GM21367 (cell line): Measurements from ENCODE around the gene TWF2.

Source experiments
- ATAC-seq: cut with Tn5 transposase; IDR thresholded peaks from one replicate; pipeline ENCODE4 v1.9.1; 2021; ENCODE audit not compliant: unreplicated experiment

TWF2 gene

GRCh38 chr3:52259035-52259434, 20.1 kb upstream of the TWF2 start:
- no peak for ATAC-seq

GRCh38 chr3:52257911-52258310, 19.0 kb upstream of the TWF2 start:
- ATAC-seq, result no peak

- ATAC-seq, result no peak
Observed at GRCh38 chr3:52256622-52257021, 17.7 kb upstream of the TWF2 start.

DNA sequence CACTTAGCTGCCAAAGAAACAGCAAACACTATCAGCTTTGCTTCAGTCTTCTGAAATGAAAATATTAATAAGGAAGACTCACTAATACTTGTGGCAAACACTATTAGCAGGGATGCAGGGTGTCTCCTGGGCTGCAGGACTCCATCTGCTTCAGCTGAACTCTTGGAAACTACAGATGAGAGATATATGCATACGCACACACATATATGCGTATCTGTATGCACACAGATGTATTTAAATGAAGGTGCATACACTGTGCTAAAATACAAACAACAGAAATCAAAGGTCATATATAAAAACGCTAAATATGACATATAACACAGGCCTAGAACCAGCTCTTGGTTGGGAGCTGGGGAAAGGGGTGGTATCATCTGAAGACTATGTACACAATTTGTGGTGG, 17.2 kb upstream of the TWF2 start:
- ATAC-seq, result no peak

- ATAC-seq, result no peak
Observed at GRCh38 chr3:52254608-52255007, 15.7 kb upstream of the TWF2 start.

DNA sequence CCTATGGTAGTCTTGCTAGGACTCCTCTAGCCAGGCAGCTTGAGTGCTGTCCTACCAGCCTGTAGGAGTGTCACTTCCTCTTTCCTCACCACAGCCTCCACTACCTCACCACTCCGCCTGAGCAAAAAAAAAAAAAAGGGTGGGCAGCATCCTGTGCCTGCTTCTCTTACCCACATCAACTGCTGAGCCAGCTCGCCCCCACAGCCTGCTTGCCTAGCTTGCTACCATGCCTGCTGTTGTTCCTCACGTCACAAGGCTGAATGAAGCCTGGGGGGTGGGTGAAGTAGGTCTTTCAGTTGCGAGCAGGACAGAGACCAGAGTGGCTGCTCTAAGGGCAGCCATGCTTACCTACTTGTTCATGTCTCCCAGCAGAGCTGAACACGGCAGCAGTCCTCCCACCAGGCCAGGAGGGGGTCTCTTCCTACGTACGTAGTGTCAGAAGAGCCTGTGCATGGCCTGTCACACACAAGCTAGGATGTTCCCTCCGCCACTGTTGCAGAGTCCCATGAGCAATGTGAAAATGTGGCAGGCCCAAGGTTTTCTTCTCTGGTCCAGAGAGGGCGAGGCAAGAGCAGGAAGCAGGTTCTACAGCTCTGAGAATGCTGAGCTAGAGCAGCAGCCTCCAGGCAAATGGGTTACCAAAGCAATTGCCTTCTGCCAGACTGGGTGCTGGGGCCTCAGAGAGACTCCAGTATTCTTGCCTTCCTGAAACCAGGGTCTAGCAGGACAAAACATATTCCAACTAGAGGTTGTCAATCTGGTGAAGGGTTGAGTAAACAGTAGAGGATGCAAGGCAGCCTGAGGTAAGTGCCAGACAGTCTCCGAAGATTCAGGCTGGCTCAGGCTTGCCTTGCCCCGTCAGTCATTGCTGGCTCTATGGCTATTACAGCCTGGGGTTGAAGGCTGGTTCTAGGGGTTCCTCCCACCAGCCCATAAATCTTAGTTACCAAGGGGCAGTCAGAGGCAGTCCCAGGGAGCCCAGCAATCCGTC, 14.7 kb upstream of the TWF2 start:
- ATAC-seq, result peak; percentile 76

- ATAC-seq, result no peak
Observed at GRCh38 chr3:52250122-52250521, 11.2 kb upstream of the TWF2 start.

- no peak for ATAC-seq
Observed at GRCh38 chr3:52249683-52250082, 10.7 kb upstream of the TWF2 start.

DNA sequence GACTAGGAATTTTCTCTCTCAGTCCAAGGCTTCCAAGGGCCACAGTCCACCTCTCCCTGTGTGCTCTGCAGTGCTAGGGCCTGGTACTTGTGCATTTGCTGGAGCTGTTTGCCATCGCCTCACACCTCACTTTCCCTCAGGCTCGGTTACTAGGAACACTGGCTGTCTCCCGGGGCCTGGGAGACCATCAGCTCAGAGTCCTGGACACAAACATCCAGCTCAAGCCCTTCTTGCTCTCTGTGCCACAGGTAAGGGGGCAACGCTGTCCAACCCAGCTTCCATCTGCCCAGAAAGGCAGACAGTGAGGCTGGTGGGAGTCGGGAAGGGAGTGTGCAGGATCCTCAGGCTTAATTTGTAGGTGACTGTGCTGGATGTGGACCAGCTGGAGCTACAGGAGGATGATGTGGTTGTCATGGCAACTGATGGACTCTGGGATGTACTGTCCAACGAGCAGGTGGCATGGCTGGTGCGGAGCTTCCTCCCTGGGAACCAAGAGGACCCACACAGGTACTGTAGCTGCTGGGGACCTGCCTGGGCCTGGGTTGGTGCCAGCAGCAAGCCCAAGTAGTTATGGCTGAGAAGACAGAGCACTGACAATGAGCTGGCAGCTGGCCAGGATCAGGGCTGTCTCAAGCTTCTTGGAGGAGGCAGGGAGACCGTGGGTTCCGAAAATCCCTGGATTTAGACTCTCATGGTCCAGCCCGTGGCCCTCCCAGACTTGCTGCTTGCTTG, 10.0 kb upstream of the TWF2 start:
- no peak for ATAC-seq

DNA sequence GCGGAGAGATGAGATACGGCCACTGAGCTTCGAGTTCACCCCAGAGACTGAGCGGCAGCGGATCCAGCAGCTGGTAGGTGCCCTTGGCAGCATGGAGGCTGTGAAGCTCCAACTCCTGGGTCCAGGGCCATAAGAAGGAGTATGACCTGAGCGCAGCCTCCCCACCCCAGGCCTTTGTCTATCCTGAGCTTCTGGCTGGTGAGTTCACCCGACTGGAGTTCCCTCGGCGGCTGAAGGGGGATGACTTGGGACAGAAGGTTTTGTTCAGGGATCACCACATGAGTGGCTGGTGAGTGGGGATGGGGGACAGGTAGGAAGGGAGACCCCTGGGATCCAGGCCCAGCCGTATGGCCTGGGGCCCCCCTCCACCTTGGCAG, 9.2 kb upstream of the TWF2 start:
- no peak for ATAC-seq

DNA sequence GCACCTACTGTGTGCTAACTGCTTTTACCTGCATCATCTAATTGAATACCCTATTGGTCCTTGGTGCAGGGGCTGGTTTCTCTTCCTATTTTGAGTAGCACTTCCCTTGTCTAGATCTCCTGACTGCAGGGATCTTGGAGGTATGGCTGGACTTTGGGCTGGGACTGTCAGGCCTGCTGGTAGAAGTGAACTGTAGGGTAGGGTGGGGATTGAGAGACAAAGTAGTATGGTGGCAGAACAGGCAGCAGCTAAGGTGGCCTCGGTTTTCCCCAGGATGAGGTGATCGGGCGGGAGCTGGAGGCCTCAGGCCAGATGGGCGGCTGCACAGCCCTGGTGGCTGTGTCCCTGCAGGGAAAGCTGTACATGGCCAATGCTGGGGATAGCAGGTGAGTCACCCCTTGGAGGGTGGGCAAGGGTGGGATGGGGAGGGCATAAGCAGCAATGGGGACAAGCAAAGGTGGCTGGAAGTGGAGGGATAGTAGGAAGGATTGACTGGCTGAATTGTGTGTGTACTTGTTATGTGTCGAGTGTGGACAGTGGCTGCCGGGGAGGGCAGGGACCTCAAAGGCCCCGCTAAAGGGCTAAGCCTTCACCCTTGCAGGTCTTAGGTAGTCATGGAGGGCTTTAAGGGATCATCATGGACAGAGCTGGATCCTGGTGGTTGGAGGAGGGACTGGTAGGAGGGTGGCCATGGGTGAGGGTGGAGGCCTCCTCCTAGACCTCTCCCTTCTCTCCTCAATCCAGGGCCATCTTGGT, 8.6 kb upstream of the TWF2 start:
- no peak for ATAC-seq

DNA sequence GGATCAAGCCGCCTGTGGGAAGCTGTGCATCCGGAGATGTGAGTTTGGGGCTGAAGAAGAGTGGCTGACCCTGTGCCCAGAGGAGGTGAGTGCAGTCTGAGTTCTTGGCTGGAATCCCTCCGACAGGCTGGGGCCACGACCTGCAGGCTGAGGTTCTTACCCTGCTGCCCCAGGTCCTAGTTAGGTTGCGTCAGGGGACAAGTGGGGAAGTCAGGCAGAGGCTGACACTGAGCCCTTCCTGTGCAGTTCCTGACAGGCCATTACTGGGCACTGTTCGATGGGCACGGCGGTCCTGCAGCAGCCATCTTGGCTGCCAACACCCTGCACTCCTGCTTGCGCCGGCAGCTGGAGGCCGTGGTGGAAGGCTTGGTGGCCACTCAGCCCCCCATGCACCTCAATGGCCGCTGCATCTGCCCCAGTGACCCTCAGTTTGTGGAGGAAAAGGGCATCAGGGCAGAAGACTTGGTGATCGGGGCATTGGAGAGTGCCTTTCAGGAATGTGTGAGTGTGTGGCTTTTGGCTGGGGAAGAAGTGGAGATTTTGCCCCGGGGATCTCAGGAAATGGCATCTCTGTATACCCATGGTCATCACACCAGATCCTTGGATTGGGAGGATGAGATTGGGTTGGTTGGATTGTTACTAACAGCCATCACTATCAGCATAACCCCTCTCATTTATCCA, 7.9 kb upstream of the TWF2 start:
- no peak for ATAC-seq

DNA sequence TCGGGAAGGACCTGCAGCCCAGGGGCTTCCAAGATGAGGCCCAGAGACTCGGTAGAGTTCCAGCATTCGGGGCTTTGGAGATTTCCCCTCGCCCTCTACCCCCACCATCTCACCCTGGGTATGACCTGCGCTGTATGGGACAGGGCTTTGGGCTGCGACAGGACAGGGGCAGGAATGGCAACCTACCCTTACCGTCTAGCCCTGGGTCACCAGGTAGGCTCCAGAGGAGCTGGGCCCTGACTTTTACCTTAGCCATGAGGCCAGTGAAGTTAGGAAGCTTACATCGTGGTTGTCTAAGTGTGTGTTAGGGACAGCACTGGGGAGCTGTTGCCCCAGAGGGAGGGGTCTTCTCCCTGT, 7.3 kb upstream of the TWF2 start:
- no peak for ATAC-seq

- ATAC-seq, result no peak
Observed at GRCh38 chr3:52245322-52246263, 6.6 kb upstream of the TWF2 start, which contains the start of gene PPM1M. TSS of gene PPM1M (plus strand) at chr3:52245759. CDS start at chr3:52245825, 66 bp downstream.

DNA sequence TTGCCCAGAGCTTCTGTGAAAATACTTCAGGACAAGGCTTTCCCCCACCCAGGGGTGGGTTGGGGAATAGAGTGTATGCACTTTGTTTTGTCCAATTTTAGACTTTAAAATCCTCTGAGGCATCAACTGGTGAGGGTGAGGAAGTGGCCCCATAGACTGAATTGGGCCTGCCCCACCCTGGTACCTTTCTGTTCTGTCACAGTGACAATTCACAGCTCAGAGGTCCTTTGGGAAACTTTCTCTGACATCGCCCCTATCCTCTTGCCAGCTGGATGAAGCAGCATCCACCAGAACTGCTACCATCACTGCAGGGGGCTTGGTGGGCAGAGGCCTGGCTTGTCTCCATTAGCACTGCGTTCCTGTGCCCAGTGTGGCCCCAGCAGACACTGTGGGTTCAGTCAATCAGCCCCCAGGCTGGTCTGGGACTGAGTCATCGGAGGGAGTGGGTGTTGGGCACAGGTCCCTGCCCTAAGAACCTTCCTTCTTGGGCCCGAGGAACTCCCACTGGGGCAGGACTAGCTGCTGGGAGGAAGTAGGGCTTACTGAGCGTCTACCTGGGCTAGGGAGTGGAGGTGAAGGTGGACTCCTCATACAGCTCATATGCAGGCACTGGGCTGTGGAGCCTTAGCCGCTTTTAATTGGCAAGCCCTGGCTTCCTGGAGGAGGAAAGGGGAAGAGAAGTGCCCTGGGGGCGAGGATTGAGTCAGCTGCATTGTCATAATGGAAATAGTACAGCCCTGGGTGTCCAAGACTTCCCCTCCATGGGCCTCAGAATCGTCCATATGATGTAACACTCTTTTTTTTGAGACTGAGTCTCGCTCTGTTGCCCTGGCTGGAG, 5.1 kb upstream of the TWF2 start:
- peak; percentile 29 for ATAC-seq

GRCh38 chr3:52242039-52242438, 3.1 kb upstream of the TWF2 start:
- ATAC-seq, result no peak

GRCh38 chr3:52240886-52241370, 2.0 kb upstream of the TWF2 start:
- no peak for ATAC-seq

GRCh38 chr3:52240059-52240885, 1.3 kb upstream of the TWF2 start:
- no peak for ATAC-seq
